Nephron (organoid): ENCODE measurements around the gene ATXN7.

Experiments used
- H3K27ac Mint-ChIP-seq, 3 experiments: 2 replicates each; pipeline ENCODE4 v1.8.0; 2020; ENCODE audit warnings: mixed read lengths in 3 of 3, mild to moderate bottlenecking in 2 of 3, moderate library complexity in 1 of 3
- H3K27me3 Mint-ChIP-seq: 2 replicates; pipeline ENCODE4 v1.8.0; 2021; ENCODE audit warnings: low read depth, mild to moderate bottlenecking, moderate library complexity, mixed read lengths
- H3K36me3 Mint-ChIP-seq: 2 replicates; pipeline ENCODE4 v1.8.0; 2020; ENCODE audit warnings: low read depth, mixed read lengths
- H3K4me1 Mint-ChIP-seq: 2 replicates; pipeline ENCODE4 v1.8.0; 2020; ENCODE audit warnings: mixed read lengths
- H3K4me3 Mint-ChIP-seq, 3 experiments: 2 replicates each; pipeline ENCODE4 v1.8.0; 2020; ENCODE audit warnings: mild to moderate bottlenecking in 3 of 3, mixed read lengths in 3 of 3, moderate library complexity in 2 of 3
- H3K9me3 Mint-ChIP-seq: 2 replicates; pipeline ENCODE4 v1.8.0; 2020; ENCODE audit warnings: mixed read lengths
- CTCF ChIP-seq, 3 experiments: fragments of 200-600 bp; sonication (generic); IDR thresholded peaks; one replicate each; pipeline ENCODE4 v1.5.0; 2021; ENCODE audit warnings: antibody characterized with exemption in 3 of 3; ENCODE audit not compliant: unreplicated experiment in 3 of 3

The ATXN7 gene

GRCh38 chr3:64047787-64048186, 184.1 kb downstream of the ATXN7 start:
- no peak overlapping the region for H3K4me3 Mint-ChIP-seq
- peaks cover 4% of the 10 kb centered on the region for H3K27me3 Mint-ChIP-seq
- no peaks in the 10 kb centered on the region for H3K36me3 Mint-ChIP-seq
- peaks cover 27% of the 10 kb centered on the region for H3K4me1 Mint-ChIP-seq
- no peaks in the 10 kb centered on the region for H3K9me3 Mint-ChIP-seq
- peak overlapping the region; percentile 5 to 27 (median 22) for H3K27ac Mint-ChIP-seq
- TF ChIP-seq CTCF (IDR thresholded peaks at IDR 0.05; ENCODE audit: unreplicated experiment in 3 of 3): no peak

GRCh38 chr3:64048631-64049061, 185.0 kb downstream of the ATXN7 start:
- no peaks in the 10 kb centered on the region for H3K36me3 Mint-ChIP-seq
- no peak for TF ChIP-seq CTCF (IDR thresholded peaks at IDR 0.05; ENCODE audit: unreplicated experiment in 3 of 3)
- no peaks in the 10 kb centered on the region for H3K9me3 Mint-ChIP-seq
- peaks cover 27% of the 10 kb centered on the region for H3K4me1 Mint-ChIP-seq
- no peak overlapping the region for H3K4me3 Mint-ChIP-seq
- no peak overlapping the region for H3K27ac Mint-ChIP-seq
- H3K27me3 Mint-ChIP-seq: peaks cover 4% of the 10 kb centered on the region

DNA sequence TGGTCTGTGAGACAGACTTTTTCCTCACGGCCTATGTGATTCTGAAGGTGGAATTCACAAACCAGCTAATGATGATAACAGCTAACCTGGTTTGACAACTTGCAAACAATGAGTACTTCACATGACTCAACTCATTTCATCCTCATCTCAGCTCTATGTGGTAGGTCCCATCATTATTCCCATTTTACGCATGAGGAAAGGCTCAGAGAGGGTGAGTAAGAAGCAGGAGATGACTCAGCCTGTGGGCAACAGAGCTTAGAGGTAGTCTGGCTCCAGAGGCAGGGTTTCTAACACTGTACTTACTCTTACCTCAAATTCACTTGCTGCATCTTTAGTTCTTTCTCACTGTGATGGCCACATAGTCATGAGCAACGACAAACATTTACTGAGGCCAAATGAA, 185.5 kb downstream of the ATXN7 start:
- Mint-ChIP-seq H3K27me3 (peaks cover 4% of the 10 kb centered on the region), H3K27ac (no peak overlapping the region), H3K4me1 (peaks cover 27% of the 10 kb centered on the region)

DNA sequence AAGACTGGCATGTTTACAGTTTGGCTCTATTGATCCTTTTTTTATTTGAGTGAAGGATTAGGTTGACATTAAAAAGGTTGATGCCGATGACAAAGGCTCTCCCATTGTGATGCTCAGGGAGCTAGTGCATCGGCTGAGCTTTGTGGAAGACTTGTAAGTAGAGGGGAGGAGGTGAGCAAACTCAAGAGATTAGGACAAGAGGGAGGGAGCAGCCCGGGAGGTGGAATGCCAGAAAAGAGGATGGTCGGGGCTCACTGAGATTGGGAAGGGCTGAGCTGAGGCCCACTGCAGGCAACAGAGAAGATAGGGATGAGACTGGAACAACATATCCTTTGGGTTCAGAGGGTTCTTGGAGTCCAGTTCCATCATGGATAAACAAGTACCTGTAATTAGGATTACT, 186.2 kb downstream of the ATXN7 start:
- H3K27ac Mint-ChIP-seq: no peak overlapping the region
- H3K4me3 Mint-ChIP-seq: no peak overlapping the region
- H3K4me1 Mint-ChIP-seq: peaks cover 32% of the 10 kb centered on the region
- no peaks in the 10 kb centered on the region for H3K36me3 Mint-ChIP-seq
- TF ChIP-seq CTCF (IDR thresholded peaks at IDR 0.05; ENCODE audit: unreplicated experiment in 3 of 3): no peak
- H3K27me3 Mint-ChIP-seq: peaks cover 4% of the 10 kb centered on the region
- H3K9me3 Mint-ChIP-seq: no peaks in the 10 kb centered on the region

More for the DNA sequence above, 185.5 kb downstream of the ATXN7 start:
- no peaks in the 10 kb centered on the region for H3K9me3 Mint-ChIP-seq
- no peak for TF ChIP-seq CTCF (IDR thresholded peaks at IDR 0.05; ENCODE audit: unreplicated experiment in 3 of 3)
- no peak overlapping the region for H3K4me3 Mint-ChIP-seq
- H3K36me3 Mint-ChIP-seq: no peaks in the 10 kb centered on the region
